HEK293 (cell line): Measurements from ENCODE around the gene ATP5F1D.

Source experiments
- KLF10 ChIP-seq: fragments of 450-650 bp; IDR thresholded peaks from 2 replicates; pipeline ENCODE4 v1.5.1; 2018; ENCODE audit warnings: missing biosample characterization, mild to moderate bottlenecking, missing genetic modification characterization
- KLF8 ChIP-seq: fragments of 450-650 bp; formaldehyde crosslinking; IDR thresholded peaks from 2 replicates; pipeline ENCODE4 v1.5.1; 2016; ENCODE audit warnings: missing biosample characterization, missing genetic modification characterization
- MZF1 ChIP-seq: fragments of 450-650 bp; formaldehyde crosslinking; IDR thresholded peaks from 2 replicates; pipeline ENCODE4 v1.5.1; 2017; ENCODE audit warnings: missing biosample characterization, missing genetic modification characterization, borderline replicate concordance
- RBAK ChIP-seq: fragments of 450-650 bp; formaldehyde crosslinking; IDR thresholded peaks from 2 replicates; pipeline ENCODE4 v1.5.1; 2016; ENCODE audit warnings: missing biosample characterization, missing genetic modification characterization
- REPIN1 ChIP-seq: fragments of 450-650 bp; formaldehyde crosslinking; IDR thresholded peaks from 2 replicates; pipeline ENCODE4 v1.5.1; 2017; ENCODE audit warnings: missing biosample characterization, missing genetic modification characterization, low read depth
- SP2 ChIP-seq: fragments of 450-650 bp; formaldehyde crosslinking; IDR thresholded peaks from 2 replicates; pipeline ENCODE4 v1.5.1; 2016; ENCODE audit warnings: missing biosample characterization, missing genetic modification characterization
- YY1 ChIP-seq: fragments of 450-650 bp; formaldehyde crosslinking; IDR thresholded peaks from 2 replicates; pipeline ENCODE4 v1.5.1; 2018; ENCODE audit warnings: missing biosample characterization, missing genetic modification characterization
- ZBTB21 ChIP-seq: fragments of 450-650 bp; formaldehyde crosslinking; IDR thresholded peaks from 2 replicates; pipeline ENCODE4 v1.5.1; 2017; ENCODE audit warnings: missing biosample characterization, missing genetic modification characterization
- ZBTB48 ChIP-seq: fragments of 450-650 bp; formaldehyde crosslinking; IDR thresholded peaks from 2 replicates; pipeline ENCODE4 v1.5.1; 2016; ENCODE audit warnings: missing biosample characterization, missing genetic modification characterization
- ZEB2 ChIP-seq: fragments of 450-650 bp; formaldehyde crosslinking; IDR thresholded peaks from 2 replicates; pipeline ENCODE4 v1.5.1; 2016; ENCODE audit warnings: missing biosample characterization, missing genetic modification characterization
- ZNF121 ChIP-seq: fragments of 450-650 bp; formaldehyde crosslinking; IDR thresholded peaks from 2 replicates; pipeline ENCODE4 v1.5.1; 2016; ENCODE audit warnings: missing biosample characterization, missing genetic modification characterization
- ZNF146 ChIP-seq: fragments of 450-650 bp; formaldehyde crosslinking; IDR thresholded peaks from 2 replicates; pipeline ENCODE4 v1.5.1; 2016; ENCODE audit warnings: missing biosample characterization, missing genetic modification characterization
- ZNF211 ChIP-seq: fragments of 450-650 bp; formaldehyde crosslinking; IDR thresholded peaks from 2 replicates; pipeline ENCODE4 v1.5.1; 2016; ENCODE audit warnings: low read depth, missing biosample characterization, missing genetic modification characterization
- ZNF354C ChIP-seq: fragments of 450-650 bp; formaldehyde crosslinking; IDR thresholded peaks from 2 replicates; pipeline ENCODE4 v1.5.1; 2016; ENCODE audit warnings: missing biosample characterization, missing genetic modification characterization, low read depth, borderline replicate concordance
- ZNF548 ChIP-seq: fragments of 450-650 bp; formaldehyde crosslinking; IDR thresholded peaks from 2 replicates; pipeline ENCODE4 v1.5.1; 2016; ENCODE audit warnings: missing biosample characterization, missing genetic modification characterization
- ZNF626 ChIP-seq: fragments of 450-650 bp; sonication (Bioruptor Pico); formaldehyde crosslinking; IDR thresholded peaks from 2 replicates; pipeline ENCODE4 v1.5.1; 2018; ENCODE audit warnings: missing biosample characterization, missing genetic modification characterization, inconsistent platforms
- ZNF677 ChIP-seq: fragments of 450-650 bp; IDR thresholded peaks from 2 replicates; pipeline ENCODE4 v1.5.0; 2018; ENCODE audit warnings: missing biosample characterization, mild to moderate bottlenecking, missing genetic modification characterization, moderate library complexity
- ZNF791 ChIP-seq: fragments of 450-650 bp; formaldehyde crosslinking; IDR thresholded peaks from 2 replicates; pipeline ENCODE4 v1.5.1; 2016; ENCODE audit warnings: missing biosample characterization, missing genetic modification characterization
- TF ChIP-seq, protein P1 (sequence below): fragments of 450-650 bp; IDR thresholded peaks from 2 replicates; pipeline ENCODE4 v1.5.1; 2018; ENCODE audit warnings: missing biosample characterization, mild to moderate bottlenecking, missing genetic modification characterization
- TF ChIP-seq, protein P2 (sequence below): fragments of 450-650 bp; formaldehyde crosslinking; IDR thresholded peaks from 2 replicates; pipeline ENCODE4 v1.5.1; 2016; ENCODE audit warnings: missing biosample characterization, missing genetic modification characterization
- TF ChIP-seq, protein P3 (sequence below): fragments of 450-650 bp; formaldehyde crosslinking; IDR thresholded peaks from 2 replicates; pipeline ENCODE4 v1.5.1; 2016; ENCODE audit warnings: missing biosample characterization, missing genetic modification characterization
- TF ChIP-seq, protein P4 (sequence below): fragments of 450-650 bp; formaldehyde crosslinking; IDR thresholded peaks from 2 replicates; pipeline ENCODE4 v1.5.1; 2016; ENCODE audit warnings: missing biosample characterization, missing genetic modification characterization
- TF ChIP-seq, protein P5 (sequence below): fragments of 450-650 bp; formaldehyde crosslinking; IDR thresholded peaks from 2 replicates; pipeline ENCODE4 v1.5.1; 2016; ENCODE audit warnings: missing biosample characterization, missing genetic modification characterization
- TF ChIP-seq, protein P6 (sequence below): fragments of 450-650 bp; formaldehyde crosslinking; IDR thresholded peaks from 2 replicates; pipeline ENCODE4 v1.5.1; 2017; ENCODE audit warnings: missing biosample characterization, missing genetic modification characterization
- TF ChIP-seq, protein P7 (sequence below): fragments of 450-650 bp; formaldehyde crosslinking; IDR thresholded peaks from 2 replicates; pipeline ENCODE4 v1.5.1; 2016; ENCODE audit warnings: missing biosample characterization, missing genetic modification characterization, low read depth

The ATP5F1D gene

DNA sequence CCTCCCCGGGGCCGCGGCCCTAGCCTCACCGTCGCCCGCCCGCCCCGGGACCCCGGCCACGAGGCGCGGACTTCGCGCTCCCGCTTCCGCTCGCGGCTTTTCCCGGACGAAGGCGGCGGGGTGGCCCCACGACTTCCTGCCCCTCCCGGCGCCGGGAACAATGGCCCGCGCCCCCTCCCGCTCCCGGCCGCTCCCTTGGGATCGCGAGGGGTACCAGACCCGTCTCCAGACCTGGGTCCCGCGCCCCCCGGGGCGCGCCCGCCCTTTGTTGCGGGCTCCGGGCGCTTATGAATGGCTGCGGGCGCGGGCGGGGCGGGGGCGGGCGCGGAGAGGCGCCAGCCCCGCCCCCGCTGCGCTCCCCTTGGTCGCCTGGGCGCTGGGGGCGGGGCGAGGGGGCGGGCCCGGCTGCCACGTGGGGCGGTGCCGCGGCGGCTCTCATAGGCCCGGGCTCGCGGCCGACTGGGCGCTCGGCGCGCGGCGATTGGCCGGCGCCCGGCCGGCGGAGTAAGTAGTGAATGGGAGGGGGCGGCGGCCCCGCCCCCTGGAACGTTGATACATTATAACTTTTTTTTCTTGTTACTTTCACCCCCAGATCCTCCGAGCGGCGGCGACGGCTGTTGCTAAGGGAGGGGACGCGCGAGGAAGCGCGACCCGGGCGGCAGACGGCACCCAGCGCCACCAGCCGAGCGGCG lies 7.9 kb downstream of the ATP5F1D start (continued):
- TF ChIP-seq ZNF791 (no peak), ZNF354C (tag by site-specific recombination) (no peak), RBAK (tag by site-specific recombination) (no peak), ZEB2 (tag by site-specific recombination) (no peak; the same call in 1 of the 2 replicates), REPIN1 (no peak), ZNF626 (no peak), ZNF146 (no peak), ZNF548 (tag by site-specific recombination) (no peak), ZNF211 (tag by site-specific recombination) (no peak), ZBTB21 (tag by site-specific recombination) (no peak), ZBTB48 (no peak), YY1 (tag by site-specific recombination) (no peak), ZNF677 (no peak), KLF8 (tag by site-specific recombination) (peak; percentile 16), MZF1 (tag by site-specific recombination) (no peak), KLF10 (peak; percentile 94), SP2 (tag by site-specific recombination) (0 out of 2 replicates have a peak, but pooled peaks have one; percentile 24), ZNF121 (tag by site-specific recombination) (no peak)
- TF ChIP-seq, protein P1, sequence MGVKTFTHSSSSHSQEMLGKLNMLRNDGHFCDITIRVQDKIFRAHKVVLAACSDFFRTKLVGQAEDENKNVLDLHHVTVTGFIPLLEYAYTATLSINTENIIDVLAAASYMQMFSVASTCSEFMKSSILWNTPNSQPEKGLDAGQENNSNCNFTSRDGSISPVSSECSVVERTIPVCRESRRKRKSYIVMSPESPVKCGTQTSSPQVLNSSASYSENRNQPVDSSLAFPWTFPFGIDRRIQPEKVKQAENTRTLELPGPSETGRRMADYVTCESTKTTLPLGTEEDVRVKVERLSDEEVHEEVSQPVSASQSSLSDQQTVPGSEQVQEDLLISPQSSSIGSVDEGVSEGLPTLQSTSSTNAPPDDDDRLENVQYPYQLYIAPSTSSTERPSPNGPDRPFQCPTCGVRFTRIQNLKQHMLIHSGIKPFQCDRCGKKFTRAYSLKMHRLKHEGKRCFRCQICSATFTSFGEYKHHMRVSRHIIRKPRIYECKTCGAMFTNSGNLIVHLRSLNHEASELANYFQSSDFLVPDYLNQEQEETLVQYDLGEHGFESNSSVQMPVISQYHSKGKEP (tag by site-specific recombination) = 0 out of 2 replicates have a peak, but pooled peaks have one; percentile 10
- TF ChIP-seq, protein P2, sequence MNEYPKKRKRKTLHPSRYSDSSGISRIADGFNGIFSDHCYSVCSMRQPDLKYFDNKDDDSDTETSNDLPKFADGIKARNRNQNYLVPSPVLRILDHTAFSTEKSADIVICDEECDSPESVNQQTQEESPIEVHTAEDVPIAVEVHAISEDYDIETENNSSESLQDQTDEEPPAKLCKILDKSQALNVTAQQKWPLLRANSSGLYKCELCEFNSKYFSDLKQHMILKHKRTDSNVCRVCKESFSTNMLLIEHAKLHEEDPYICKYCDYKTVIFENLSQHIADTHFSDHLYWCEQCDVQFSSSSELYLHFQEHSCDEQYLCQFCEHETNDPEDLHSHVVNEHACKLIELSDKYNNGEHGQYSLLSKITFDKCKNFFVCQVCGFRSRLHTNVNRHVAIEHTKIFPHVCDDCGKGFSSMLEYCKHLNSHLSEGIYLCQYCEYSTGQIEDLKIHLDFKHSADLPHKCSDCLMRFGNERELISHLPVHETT = no peak
- TF ChIP-seq, protein P3, sequence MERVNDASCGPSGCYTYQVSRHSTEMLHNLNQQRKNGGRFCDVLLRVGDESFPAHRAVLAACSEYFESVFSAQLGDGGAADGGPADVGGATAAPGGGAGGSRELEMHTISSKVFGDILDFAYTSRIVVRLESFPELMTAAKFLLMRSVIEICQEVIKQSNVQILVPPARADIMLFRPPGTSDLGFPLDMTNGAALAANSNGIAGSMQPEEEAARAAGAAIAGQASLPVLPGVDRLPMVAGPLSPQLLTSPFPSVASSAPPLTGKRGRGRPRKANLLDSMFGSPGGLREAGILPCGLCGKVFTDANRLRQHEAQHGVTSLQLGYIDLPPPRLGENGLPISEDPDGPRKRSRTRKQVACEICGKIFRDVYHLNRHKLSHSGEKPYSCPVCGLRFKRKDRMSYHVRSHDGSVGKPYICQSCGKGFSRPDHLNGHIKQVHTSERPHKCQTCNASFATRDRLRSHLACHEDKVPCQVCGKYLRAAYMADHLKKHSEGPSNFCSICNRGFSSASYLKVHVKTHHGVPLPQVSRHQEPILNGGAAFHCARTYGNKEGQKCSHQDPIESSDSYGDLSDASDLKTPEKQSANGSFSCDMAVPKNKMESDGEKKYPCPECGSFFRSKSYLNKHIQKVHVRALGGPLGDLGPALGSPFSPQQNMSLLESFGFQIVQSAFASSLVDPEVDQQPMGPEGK (tag by site-specific recombination) = 0 out of 2 replicates have a peak, but pooled peaks have one; percentile 84
- TF ChIP-seq, protein P4, sequence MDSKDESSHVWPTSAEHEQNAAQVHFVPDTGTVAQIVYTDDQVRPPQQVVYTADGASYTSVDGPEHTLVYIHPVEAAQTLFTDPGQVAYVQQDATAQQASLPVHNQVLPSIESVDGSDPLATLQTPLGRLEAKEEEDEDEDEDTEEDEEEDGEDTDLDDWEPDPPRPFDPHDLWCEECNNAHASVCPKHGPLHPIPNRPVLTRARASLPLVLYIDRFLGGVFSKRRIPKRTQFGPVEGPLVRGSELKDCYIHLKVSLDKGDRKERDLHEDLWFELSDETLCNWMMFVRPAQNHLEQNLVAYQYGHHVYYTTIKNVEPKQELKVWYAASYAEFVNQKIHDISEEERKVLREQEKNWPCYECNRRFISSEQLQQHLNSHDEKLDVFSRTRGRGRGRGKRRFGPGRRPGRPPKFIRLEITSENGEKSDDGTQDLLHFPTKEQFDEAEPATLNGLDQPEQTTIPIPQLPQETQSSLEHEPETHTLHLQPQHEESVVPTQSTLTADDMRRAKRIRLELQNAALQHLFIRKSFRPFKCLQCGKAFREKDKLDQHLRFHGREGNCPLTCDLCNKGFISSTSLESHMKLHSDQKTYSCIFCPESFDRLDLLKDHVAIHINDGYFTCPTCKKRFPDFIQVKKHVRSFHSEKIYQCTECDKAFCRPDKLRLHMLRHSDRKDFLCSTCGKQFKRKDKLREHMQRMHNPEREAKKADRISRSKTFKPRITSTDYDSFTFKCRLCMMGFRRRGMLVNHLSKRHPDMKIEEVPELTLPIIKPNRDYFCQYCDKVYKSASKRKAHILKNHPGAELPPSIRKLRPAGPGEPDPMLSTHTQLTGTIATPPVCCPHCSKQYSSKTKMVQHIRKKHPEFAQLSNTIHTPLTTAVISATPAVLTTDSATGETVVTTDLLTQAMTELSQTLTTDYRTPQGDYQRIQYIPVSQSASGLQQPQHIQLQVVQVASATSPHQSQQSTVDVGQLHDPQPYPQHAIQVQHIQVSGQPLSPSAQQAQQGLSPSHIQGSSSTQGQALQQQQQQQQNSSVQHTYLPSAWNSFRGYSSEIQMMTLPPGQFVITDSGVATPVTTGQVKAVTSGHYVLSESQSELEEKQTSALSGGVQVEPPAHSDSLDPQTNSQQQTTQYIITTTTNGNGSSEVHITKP (tag by site-specific recombination) = no peak
- TF ChIP-seq, protein P5, sequence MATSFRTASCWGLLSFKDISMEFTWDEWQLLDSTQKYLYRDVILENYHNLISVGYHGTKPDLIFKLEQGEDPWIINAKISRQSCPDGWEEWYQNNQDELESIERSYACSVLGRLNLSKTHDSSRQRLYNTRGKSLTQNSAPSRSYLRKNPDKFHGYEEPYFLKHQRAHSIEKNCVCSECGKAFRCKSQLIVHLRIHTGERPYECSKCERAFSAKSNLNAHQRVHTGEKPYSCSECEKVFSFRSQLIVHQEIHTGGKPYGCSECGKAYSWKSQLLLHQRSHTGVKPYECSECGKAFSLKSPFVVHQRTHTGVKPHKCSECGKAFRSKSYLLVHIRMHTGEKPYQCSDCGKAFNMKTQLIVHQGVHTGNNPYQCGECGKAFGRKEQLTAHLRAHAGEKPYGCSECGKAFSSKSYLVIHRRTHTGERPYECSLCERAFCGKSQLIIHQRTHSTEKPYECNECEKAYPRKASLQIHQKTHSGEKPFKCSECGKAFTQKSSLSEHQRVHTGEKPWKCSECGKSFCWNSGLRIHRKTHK (tag by site-specific recombination) = no peak
- TF ChIP-seq, protein P6, sequence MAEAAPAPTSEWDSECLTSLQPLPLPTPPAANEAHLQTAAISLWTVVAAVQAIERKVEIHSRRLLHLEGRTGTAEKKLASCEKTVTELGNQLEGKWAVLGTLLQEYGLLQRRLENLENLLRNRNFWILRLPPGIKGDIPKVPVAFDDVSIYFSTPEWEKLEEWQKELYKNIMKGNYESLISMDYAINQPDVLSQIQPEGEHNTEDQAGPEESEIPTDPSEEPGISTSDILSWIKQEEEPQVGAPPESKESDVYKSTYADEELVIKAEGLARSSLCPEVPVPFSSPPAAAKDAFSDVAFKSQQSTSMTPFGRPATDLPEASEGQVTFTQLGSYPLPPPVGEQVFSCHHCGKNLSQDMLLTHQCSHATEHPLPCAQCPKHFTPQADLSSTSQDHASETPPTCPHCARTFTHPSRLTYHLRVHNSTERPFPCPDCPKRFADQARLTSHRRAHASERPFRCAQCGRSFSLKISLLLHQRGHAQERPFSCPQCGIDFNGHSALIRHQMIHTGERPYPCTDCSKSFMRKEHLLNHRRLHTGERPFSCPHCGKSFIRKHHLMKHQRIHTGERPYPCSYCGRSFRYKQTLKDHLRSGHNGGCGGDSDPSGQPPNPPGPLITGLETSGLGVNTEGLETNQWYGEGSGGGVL (tag by site-specific recombination) = peak; percentile 80
- TF ChIP-seq, protein P7, sequence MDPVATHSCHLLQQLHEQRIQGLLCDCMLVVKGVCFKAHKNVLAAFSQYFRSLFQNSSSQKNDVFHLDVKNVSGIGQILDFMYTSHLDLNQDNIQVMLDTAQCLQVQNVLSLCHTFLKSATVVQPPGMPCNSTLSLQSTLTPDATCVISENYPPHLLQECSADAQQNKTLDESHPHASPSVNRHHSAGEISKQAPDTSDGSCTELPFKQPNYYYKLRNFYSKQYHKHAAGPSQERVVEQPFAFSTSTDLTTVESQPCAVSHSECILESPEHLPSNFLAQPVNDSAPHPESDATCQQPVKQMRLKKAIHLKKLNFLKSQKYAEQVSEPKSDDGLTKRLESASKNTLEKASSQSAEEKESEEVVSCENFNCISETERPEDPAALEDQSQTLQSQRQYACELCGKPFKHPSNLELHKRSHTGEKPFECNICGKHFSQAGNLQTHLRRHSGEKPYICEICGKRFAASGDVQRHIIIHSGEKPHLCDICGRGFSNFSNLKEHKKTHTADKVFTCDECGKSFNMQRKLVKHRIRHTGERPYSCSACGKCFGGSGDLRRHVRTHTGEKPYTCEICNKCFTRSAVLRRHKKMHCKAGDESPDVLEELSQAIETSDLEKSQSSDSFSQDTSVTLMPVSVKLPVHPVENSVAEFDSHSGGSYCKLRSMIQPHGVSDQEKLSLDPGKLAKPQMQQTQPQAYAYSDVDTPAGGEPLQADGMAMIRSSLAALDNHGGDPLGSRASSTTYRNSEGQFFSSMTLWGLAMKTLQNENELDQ = no peak
